ENCODE data around the gene IGF2BP1.

The IGF2BP1 gene

GRCh38 chr17:49013311-49014213, 16.4 kb downstream of the IGF2BP1 start:
- TF ChIP-seq CTCF (IDR thresholded peaks at IDR 0.05; ENCODE audit: insufficient read depth, low read depth, low read length, missing control alignments), result no peak
- no peak for DNase-seq (ENCODE audit: low read depth)
- H3K4me3 ChIP-seq (ENCODE audit: low read length), result no peak overlapping the region

GRCh38 chr17:49015179-49015923, 18.2 kb downstream of the IGF2BP1 start:
- DNase-seq (ENCODE audit: low read depth), result no peak
- no peak overlapping the region for H3K4me3 ChIP-seq (ENCODE audit: low read length)
- no peak for TF ChIP-seq CTCF (IDR thresholded peaks at IDR 0.05; ENCODE audit: insufficient read depth, low read depth, low read length, missing control alignments)

GRCh38 chr17:49015924-49016774, 19.0 kb downstream of the IGF2BP1 start:
- no peak for DNase-seq (ENCODE audit: low read depth)
- no peak overlapping the region for H3K4me3 ChIP-seq (ENCODE audit: low read length)

GRCh38 chr17:49016775-49017463, 19.7 kb downstream of the IGF2BP1 start:
- no peak for TF ChIP-seq CTCF (IDR thresholded peaks at IDR 0.05; ENCODE audit: insufficient read depth, low read depth, low read length, missing control alignments)

More at GRCh38 chr17:49015924-49016774, 19.0 kb downstream of the IGF2BP1 start:
- TF ChIP-seq CTCF (IDR thresholded peaks at IDR 0.05; ENCODE audit: insufficient read depth, low read depth, low read length, missing control alignments), result no peak

DNA sequence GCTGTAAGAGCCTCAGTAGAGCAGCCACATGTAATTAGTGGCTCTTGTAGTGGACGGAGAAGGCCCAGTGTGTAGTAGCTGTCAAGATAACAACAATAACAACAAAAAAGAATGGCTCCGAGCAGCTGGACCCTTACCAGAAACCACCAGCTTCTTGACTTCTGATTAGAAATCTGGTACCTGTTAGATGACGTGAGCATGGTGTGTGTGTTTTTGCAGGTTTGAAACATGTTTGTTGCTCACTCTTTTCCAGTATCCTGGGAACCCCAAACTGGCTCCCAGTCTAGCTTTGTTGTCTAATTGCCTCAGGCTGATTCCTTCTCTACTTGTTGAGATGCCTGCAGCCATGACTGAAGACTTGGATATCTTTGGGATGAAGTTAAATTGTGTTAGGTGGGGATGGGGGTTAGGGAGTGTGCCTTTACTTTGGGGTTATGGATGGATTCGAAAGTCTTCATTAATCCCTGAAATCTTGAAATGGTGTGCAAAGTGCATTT, 21.0 kb downstream of the IGF2BP1 start:
- no peak for TF ChIP-seq CTCF (IDR thresholded peaks at IDR 0.05; ENCODE audit: insufficient read depth, low read depth, low read length, missing control alignments)

More at GRCh38 chr17:49016775-49017463, 19.7 kb downstream of the IGF2BP1 start:
- H3K4me3 ChIP-seq (ENCODE audit: low read length), result no peak overlapping the region
- DNase-seq (ENCODE audit: low read depth), result peak; percentile 73

GRCh38 chr17:49018748-49019147, 21.6 kb downstream of the IGF2BP1 start:
- H3K4me3 ChIP-seq (ENCODE audit: low read length), result no peak overlapping the region
- no peak for DNase-seq (ENCODE audit: low read depth)
- TF ChIP-seq CTCF (IDR thresholded peaks at IDR 0.05; ENCODE audit: insufficient read depth, low read depth, low read length, missing control alignments), result no peak

More for the DNA sequence above, 21.0 kb downstream of the IGF2BP1 start:
- no peak for DNase-seq (ENCODE audit: low read depth)
- no peak overlapping the region for H3K4me3 ChIP-seq (ENCODE audit: low read length)
